DMS 273 treated with DMSO at 0.1 percent for 48 hours (cell line): Measurements from ENCODE around the gene TULP1.

ENCODE experiments used
- DNase-seq: peaks from one replicate; lab custom pipeline; 2025; lab: John Stamatoyannopoulos, UW

Gene TULP1

DNA sequence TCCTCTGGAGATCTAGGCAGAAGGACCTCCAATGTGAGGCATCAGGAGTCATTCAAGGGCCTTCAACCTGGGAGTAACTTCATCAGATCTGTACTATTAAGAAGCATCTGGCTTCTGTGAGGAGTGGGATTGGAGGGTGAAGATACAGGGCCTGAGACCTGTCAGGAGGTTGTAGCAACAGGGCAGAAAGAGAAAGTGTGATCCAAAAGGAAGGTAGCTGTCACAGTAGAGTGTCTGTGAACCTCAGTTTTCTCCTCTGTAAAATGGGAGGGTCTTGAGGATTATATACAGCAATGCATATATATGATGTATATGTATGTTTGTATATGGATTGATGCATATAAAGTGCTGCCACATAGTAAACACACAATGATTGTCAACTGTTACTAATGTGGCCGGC, 47.0 kb downstream of the TULP1 start:
- no peak for DNase-seq

DNA sequence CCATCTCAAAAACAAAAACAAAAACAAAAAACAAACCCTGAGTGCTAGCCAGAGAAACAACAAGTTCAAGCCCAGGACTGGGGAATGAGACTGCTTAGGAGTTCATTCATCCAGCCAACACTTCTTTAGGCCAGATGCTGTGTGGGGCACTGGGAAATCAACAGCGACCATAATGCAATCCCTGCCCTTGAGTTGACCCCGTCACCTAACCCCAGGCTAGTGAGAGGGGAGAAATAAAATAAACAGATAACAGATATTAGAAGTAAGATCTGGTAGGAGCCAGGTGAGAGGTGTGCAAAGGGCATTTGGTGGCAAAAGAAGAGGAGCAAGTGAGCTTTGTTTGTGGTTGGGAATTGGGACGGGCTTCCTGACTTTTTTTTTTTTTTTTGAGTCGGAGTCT, 49.4 kb downstream of the TULP1 start:
- DNase-seq: no peak

DNA sequence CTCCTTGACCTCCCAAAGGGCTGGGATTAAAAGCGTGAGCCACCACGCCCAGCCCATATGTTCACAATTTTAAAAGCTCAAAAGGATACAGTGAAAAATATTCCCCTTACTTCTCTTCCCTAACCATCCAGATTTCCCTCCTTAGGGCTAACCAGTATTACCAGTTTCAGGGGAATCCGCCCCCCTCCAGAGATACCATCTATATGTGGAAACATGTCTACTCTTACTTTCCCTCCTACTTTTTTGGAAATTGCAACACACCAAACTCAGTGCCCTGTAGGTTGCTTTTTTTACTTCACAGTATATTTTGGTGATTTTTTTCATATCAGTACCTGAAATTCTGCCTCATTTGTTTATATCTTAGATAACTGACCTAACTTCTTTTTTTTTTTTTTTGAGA, 51.4 kb downstream of the TULP1 start:
- no peak for DNase-seq

DNA sequence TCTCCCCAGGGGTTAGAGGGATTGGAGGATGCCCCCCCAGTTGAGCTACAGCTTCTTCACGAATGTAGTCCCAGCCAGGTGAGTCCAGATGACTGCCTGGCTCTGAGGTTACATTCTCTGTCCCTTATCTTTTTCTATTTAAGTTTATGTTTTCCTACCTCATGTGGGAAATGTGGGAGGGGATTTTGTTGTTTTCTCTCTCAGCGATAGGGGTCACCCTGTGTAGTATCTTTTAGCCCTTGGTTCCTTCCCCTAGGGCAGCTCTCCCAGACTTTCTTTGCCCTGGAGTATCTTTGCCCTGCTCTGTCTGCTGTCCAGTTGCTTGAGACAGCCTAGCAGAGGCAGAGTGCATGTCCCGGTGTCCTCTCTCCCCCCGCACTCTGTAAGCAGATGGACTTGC, 54.8 kb downstream of the TULP1 start:
- no peak for DNase-seq

DNA sequence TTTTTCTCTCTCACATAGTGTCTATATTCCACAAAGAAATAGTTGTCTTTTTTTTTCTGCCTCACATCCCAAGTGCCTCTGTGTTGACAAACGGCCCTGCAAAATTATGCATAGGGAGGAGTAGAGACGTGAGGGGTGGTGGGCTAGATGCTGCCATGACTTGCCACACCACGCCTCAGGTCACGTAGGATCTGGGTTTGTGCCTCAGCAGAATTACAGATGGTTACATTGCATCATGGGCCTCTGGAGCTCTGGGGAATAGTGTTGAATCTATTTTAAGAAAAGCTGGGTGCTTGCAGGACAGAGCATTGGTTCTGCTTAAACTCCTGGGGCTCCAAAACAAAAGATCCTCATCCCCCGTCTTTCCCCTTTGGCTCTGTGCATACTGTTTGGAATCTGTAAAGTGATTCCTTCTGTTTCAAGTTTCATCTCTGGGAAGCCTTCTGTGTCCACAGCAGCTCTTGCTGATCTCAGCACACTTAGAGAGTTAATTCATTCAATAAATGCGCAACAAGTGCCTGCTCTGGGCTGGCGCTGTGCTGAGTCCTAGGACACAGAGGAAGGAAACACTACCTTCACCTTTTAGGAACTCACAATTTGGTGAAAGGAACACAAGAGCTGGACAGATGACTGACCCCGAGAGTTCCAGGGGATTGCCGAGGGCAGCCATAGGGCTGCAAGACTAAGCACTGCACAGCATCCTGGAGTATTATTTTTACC, 58.1 kb downstream of the TULP1 start:
- peak; percentile 18 for DNase-seq

DNA sequence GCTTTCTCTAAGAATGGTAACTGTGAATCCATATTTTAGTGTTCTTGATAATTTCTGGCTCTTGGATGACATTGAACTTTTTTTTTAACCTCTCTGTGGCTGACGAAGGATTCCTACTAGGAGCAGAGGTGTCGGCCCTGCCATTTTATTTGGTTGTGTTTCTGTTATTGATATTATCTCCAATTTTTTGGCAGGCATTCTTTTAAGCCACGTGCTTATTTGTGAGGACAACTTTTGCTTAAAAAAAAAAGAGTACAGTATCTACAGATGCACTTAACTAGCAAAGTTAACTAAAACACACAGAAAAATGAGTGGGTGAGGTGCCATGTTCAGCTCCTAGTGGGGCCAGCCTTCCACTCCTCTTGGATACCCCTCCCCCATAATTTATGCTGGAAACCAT, 59.5 kb downstream of the TULP1 start:
- no peak for DNase-seq

DNA sequence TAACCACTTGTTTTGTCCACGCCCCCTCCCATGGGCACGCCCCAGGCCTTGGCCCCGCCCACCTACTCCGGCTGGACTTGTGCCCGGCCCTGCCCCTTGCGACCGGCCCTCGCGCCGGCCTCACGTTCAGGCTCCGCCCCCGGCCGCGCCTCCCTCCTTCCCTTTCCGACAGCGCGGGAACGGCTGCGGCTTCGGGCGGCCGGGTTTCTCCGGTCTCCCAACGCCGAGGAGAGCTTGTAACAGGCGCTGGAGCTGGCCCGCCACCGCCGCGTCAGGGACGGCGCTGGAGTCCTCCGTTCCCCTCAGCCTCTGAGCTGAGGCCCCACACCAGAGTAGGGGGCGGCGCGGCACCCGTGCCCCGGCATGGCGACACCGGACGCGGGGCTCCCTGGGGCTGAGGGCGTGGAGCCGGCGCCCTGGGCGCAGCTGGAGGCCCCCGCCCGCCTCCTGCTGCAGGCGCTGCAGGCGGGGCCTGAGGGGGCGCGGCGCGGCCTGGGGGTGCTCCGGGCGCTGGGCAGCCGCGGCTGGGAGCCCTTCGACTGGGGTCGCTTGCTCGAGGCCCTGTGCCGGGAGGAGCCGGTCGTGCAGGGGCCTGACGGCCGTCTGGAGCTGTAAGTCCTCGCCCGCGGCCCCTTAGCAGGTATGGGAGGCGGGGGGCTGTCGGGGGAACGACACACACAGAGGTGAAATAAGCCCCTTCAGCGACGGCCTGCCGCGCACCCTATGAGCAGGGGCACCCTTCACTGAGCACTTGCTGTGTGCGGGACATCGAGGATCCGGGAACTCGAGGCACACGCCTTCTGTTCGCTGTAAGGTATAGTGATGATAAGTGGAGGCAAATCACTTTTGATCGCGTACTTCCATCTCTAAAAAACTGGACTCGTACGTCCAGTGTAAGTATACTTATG, 60.3 kb downstream of the TULP1 start, which contains the start of gene FANCE:
TSS of gene FANCE (plus strand) at position 156 of the 908 bp plus-strand sequence. CDS start at position 364, 208 bp downstream.
- DNase-seq: no peak

DNA sequence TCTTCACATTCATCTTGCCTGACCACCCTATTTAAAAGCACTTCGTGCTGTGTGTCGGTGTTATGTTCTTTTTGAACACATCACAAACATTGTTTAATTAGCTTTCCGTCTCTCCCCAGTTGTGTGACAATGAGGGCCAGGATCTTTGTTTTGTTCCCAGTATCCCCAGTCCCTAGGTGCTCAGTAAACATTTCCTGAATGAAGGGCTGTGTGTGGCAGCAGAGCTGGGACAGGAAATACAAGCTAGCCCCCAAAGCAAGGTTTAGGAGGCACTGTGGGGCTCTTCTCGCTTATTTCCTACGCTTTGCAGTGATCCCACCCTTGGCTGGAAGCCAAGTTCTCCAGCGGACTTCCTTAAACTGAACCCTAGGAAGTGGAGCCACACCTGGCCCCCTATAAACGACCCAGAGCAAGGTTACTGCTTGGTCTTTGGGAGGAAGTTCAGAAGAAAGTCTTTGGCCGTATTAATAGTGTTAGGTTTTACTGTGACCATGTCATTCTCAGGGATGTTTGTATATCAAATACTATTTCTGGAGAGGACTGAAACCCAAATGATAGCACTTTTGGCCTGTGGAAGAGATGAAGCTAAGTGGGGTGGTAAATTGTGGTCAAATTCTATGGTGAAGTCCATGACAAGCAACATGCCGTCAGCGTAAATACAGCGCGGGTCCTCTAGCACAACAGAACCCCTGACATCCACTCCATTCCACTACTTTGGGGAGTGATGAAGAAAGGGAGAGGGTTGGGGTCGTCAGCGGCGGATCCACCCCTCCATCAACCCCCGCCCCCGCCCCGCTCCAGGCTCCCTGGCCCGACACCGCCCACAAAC, 61.1 kb downstream of the TULP1 start:
- no peak for DNase-seq

DNA sequence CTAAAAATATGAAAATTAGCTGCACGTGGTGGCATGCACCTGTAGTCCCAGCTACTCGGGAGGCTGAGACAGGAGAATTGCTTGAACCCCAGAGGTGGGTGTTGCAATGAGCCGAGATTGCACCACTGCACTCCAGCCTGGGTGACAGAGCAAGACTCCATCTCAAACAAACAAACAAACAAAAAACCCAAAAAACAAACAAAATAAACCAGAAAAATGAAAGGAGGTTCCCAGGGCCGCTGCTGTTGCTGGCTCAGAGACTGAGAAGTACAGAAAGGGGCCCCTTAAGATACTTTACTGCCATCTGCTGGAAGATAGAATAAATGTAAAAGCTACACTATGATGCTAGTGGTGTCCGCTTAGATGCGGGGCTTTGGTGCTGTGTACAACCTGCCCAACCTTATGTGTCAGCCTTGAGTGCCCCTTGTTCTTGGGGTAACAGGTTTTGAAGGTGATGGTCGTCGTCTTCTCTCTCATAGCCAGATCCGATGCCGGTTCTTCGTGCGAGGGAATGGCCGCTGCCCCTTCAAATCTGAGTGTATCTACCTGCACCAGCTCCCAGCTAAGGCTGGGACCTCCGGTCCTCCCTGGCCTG, 63.3 kb downstream of the TULP1 start:
- DNase-seq: peak; percentile 22

DNA sequence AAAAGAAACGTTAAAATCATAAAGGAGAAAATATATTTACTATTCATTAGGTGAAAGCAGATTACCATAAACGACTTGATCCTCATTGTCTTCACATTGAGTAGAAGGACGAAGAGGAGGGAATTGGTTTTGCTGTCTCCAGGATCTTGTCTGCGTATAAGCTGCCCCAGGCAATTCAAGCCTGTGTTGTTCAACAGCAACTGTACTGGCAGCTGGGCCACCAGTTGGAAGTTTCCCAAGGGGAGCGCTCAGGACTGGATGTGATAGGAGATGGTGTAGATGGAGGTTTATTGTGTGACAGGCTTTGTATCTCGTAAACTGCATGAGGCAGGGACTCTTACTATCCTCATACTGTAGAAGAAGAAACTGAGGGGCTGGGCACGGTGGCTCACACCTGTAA, 64.5 kb downstream of the TULP1 start:
- peak; percentile 18 for DNase-seq
